ENCODE results near the gene CD6. TPM values are rescaled to one million over a fixed set of nuclear protein-coding genes. Genes with fewer than 3 reads are reported as not detected.

Gene CD6
- total RNA-seq, 1 donor from 2014 or later = not detected

DNA sequence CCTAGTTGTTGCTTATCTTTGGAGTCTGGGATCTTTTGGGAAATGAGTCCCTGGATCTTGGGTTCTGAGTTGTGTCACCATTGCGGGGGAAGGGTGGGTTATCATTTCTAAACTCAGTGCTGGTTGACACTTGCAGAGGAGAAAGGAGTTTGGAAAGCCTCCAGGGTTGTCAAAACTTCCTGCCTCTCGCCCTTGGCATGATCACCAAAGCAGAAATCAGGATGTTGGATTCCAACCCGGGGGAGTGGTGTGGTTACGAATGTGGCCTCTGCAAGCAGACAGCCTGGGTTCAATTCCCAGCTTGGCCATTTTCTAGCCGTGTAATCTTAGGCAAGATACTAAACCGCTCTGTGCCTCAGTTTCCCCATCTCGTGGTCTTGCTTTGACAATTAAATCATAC is 24.3 kb downstream of the CD6 start:
- H3K36me3 ChIP-seq = no peaks in the 10 kb centered on the region
- Mint-ChIP-seq H3K27ac (no peak overlapping the region), H3K4me3 (no peak overlapping the region), H3K27me3 (ENCODE audit: insufficient read depth, low read depth) (peaks cover 5% of the 10 kb centered on the region), H3K9me3 (no peaks in the 10 kb centered on the region), H3K36me3 (no peaks in the 10 kb centered on the region), H3K4me1 (peaks cover 12% of the 10 kb centered on the region)
- H3K9me3 ChIP-seq (ENCODE audit: low read depth) = no peaks in the 10 kb centered on the region
- H2AFZ ChIP-seq (replicated peaks) = no peak overlapping the region
- peaks cover 4% of the 10 kb centered on the region for H3K4me1 ChIP-seq
- peaks cover 18% of the 10 kb centered on the region for H3K27me3 ChIP-seq
- H3K4me3 ChIP-seq = no peak overlapping the region
- no peak overlapping the region for H3K27ac ChIP-seq
- no peak for DNase-seq (ENCODE audit: low spot score)
- H3K9ac ChIP-seq = no peak overlapping the region
- no peaks in the 10 kb centered on the region for H3K79me2 ChIP-seq (ENCODE audit: low read depth)
- TF ChIP-seq EZH2 (IDR thresholded peaks at IDR 0.05) (no peak), EZH2phosphoT487 (IDR thresholded peaks at IDR 0.05) (no peak)
- TF ChIP-seq, protein P1, sequence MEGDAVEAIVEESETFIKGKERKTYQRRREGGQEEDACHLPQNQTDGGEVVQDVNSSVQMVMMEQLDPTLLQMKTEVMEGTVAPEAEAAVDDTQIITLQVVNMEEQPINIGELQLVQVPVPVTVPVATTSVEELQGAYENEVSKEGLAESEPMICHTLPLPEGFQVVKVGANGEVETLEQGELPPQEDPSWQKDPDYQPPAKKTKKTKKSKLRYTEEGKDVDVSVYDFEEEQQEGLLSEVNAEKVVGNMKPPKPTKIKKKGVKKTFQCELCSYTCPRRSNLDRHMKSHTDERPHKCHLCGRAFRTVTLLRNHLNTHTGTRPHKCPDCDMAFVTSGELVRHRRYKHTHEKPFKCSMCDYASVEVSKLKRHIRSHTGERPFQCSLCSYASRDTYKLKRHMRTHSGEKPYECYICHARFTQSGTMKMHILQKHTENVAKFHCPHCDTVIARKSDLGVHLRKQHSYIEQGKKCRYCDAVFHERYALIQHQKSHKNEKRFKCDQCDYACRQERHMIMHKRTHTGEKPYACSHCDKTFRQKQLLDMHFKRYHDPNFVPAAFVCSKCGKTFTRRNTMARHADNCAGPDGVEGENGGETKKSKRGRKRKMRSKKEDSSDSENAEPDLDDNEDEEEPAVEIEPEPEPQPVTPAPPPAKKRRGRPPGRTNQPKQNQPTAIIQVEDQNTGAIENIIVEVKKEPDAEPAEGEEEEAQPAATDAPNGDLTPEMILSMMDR (IDR thresholded peaks at IDR 0.05) = no peak
- H4K20me1 ChIP-seq (ENCODE audit: low read depth) = no peaks in the 10 kb centered on the region
- H3K4me2 ChIP-seq = no peak overlapping the region
- H3F3A ChIP-seq (ENCODE audit: low read depth) = no peaks in the 10 kb centered on the region

DNA sequence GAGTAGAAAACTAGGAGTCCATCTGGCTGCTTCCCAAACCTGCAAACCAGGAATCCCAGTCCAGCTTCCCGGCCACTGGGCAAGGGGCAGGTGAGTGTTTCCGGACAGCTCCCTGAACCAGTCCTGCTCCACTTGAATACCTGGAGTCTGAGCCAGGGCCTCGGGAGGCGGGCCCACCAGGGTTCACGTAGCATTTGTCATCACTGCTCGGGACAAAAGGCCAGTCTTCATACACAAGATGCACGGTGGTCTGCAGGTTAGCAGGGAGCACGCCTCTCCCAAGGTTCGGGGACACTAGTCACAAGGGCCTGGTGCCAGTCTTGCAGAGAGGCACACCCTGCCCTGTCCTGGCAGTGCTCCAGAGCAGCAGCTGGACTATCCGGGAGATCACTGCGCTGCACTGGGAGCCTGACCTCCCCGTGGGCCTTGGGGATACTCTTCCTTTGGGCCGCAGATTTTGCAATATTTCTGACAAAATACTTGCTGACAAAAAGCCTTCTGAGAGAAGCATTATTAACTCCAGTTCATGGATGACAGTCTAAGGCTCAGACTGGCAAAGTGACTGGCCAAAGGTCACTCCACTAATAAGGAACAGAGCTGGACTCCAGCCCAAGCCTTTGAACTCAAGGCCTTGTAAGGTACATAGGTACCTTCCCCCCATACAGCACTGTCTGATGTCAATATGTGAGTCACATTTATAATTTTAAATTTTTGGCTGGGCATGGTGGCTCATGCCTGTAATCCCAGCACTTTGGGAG is 25.1 kb downstream of the CD6 start:
- Mint-ChIP-seq H3K27me3 (ENCODE audit: insufficient read depth, low read depth) (peaks cover 5% of the 10 kb centered on the region), H3K4me3 (no peak overlapping the region), H3K27ac (no peak overlapping the region), H3K36me3 (no peaks in the 10 kb centered on the region), H3K4me1 (peaks cover 12% of the 10 kb centered on the region), H3K9me3 (no peaks in the 10 kb centered on the region)
- H3K4me2 ChIP-seq = no peak overlapping the region
- no peaks in the 10 kb centered on the region for H3K36me3 ChIP-seq
- no peak overlapping the region for H2AFZ ChIP-seq (replicated peaks)
- H3K9me3 ChIP-seq (ENCODE audit: low read depth) = no peaks in the 10 kb centered on the region
- DNase-seq (ENCODE audit: low spot score) = no peak
- H3K4me3 ChIP-seq = no peak overlapping the region
- no peak overlapping the region for H3K9ac ChIP-seq
- H4K20me1 ChIP-seq (ENCODE audit: low read depth) = no peaks in the 10 kb centered on the region
- TF ChIP-seq, protein P1 (IDR thresholded peaks at IDR 0.05) = no peak
- no peak for TF ChIP-seq EZH2 (IDR thresholded peaks at IDR 0.05)
- no peak for TF ChIP-seq EZH2phosphoT487 (IDR thresholded peaks at IDR 0.05)
- no peaks in the 10 kb centered on the region for H3F3A ChIP-seq (ENCODE audit: low read depth)
- H3K4me1 ChIP-seq = peaks cover 4% of the 10 kb centered on the region
- no peak overlapping the region for H3K27ac ChIP-seq
- no peaks in the 10 kb centered on the region for H3K79me2 ChIP-seq (ENCODE audit: low read depth)
- peaks cover 24% of the 10 kb centered on the region for H3K27me3 ChIP-seq

DNA sequence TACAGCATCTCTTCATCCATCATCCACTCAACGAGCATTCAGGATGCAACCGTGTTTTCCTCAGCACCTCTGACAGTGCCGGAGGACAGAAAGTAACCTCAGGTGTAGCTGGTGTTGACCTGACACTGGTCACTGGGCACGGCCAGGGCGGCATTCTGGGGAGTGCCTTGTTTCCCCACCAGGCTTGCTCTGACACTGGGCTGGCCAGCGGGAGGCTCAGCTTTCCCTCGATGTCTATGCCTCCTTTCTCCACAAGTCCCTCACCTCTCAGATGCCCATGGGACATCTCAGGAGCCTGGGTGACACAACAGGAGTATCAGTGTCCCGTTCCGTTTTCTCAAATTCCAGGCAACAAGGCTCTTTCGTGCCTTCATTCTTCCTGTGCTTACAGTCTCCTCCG is 28.9 kb downstream of the CD6 start:
- H2AFZ ChIP-seq (replicated peaks) = no peak overlapping the region
- no peaks in the 10 kb centered on the region for H3K9me3 ChIP-seq (ENCODE audit: low read depth)
- H4K20me1 ChIP-seq (ENCODE audit: low read depth) = no peaks in the 10 kb centered on the region
- H3K4me1 ChIP-seq = peaks cover 5% of the 10 kb centered on the region
- no peaks in the 10 kb centered on the region for H3K36me3 ChIP-seq
- H3K4me1 Mint-ChIP-seq = peaks cover 19% of the 10 kb centered on the region
- no peak overlapping the region for H3K27ac Mint-ChIP-seq
- H3K27me3 ChIP-seq = peaks cover 62% of the 10 kb centered on the region
- H3K36me3 Mint-ChIP-seq = no peaks in the 10 kb centered on the region
- no peak overlapping the region for H3K4me3 ChIP-seq
- no peak for DNase-seq (ENCODE audit: low spot score)
- H3K4me3 Mint-ChIP-seq = no peak overlapping the region
- no peaks in the 10 kb centered on the region for H3K9me3 Mint-ChIP-seq
- no peak overlapping the region for H3K27ac ChIP-seq
- H3F3A ChIP-seq (ENCODE audit: low read depth) = peaks cover 9% of the 10 kb centered on the region
- H3K79me2 ChIP-seq (ENCODE audit: low read depth) = no peaks in the 10 kb centered on the region
- no peak overlapping the region for H3K4me2 ChIP-seq
- no peak overlapping the region for H3K9ac ChIP-seq
- TF ChIP-seq EZH2phosphoT487 (IDR thresholded peaks at IDR 0.05) (no peak), EZH2 (IDR thresholded peaks at IDR 0.05) (no peak)
- TF ChIP-seq, protein P1 (IDR thresholded peaks at IDR 0.05) = no peak
- H3K27me3 Mint-ChIP-seq (ENCODE audit: insufficient read depth, low read depth) = peaks cover 11% of the 10 kb centered on the region
